NT2/D1 (cell line): ENCODE data around the gene PNPLA4.

Source experiments
- SUZ12 ChIP-seq: IDR thresholded peaks from 2 replicates; pipeline ENCODE4 v1.6.1; 2011; ENCODE audit not compliant: insufficient read length, insufficient read depth; ENCODE audit errors: extremely low read depth
- YY1 ChIP-seq: IDR thresholded peaks from 2 replicates; pipeline ENCODE4 v1.6.1; 2011; ENCODE audit not compliant: insufficient read length, insufficient read depth
- ZNF274 ChIP-seq: IDR thresholded peaks from 2 replicates; pipeline ENCODE4 v1.6.1; 2011; ENCODE audit warnings: mild to moderate bottlenecking, low read depth, low read length

GRCh38 chrX:7953446-7953845, 26.2 kb upstream of the PNPLA4 start:
- no peak for TF ChIP-seq ZNF274
- TF ChIP-seq YY1: no peak
- no peak for TF ChIP-seq SUZ12
